ENCODE data around the gene SSH2.

Gene SSH2

DNA sequence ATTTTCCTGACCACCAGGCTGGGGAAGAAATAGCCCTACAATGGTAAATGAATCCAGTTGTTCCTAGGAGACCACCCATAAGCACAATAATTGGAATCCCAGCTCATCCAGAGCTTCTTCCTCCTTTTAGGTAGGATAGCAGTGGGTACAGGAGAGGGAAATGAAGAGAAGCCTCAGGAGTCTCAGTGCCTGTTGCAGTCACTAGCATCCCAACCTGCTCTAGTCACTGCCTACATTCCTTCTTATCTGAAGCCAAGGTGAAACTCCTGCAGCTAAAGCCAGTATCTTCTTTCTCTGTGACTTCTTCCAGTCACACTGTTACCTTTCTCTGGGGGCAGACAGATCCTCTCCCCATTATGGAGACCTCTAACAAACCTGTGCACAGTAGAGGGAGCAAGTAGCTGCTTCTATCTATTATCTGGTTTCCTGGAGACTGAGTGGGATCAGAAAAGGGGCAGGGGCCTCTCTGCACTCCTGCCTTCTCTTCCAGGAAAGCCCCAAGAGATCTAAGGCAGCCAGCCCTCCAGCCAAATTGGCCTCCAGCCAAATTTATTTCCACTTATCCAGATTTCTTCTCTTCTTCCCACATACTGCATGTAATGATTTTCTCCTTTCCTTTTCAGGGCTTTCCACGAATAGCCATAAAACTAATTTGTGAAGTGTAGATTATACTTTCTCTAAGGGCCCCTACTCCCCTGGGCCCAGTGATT, 85.5 kb downstream of the SSH2 start (continued):
- TF ChIP-seq ZNF660 (tag by site-specific recombination; IDR thresholded peaks at IDR 0.05) (no peak), ZNF16 (tag by site-specific recombination; IDR thresholded peaks at IDR 0.05; ENCODE audit: low read depth) (no peak), ZNF10 (tag by site-specific recombination; IDR thresholded peaks at IDR 0.05) (no peak), ZNF707 (tag by site-specific recombination; IDR thresholded peaks at IDR 0.05) (no peak), TCF7L2 (IDR thresholded peaks at IDR 0.05; ENCODE audit: borderline replicate concordance, low read depth, low read length) (peak; percentile 41; the same call in 1 of the 2 replicates), ZNF354C (tag by site-specific recombination; IDR thresholded peaks at IDR 0.05; ENCODE audit: borderline replicate concordance, low read depth) (no peak), MZF1 (tag by site-specific recombination; IDR thresholded peaks at IDR 0.05; ENCODE audit: borderline replicate concordance) (no peak; the same call in 1 of the 2 replicates), ZNF138 (tag by site-specific recombination; IDR thresholded peaks at IDR 0.05; ENCODE audit: borderline replicate concordance) (no peak), ZNF335 (tag by site-specific recombination; conservative IDR thresholded peaks at IDR 0.05) (peak; percentile 33; the same call in 1 of the 2 replicates), SP3 (tag by site-specific recombination; IDR thresholded peaks at IDR 0.05) (no peak), ZIC2 (tag by site-specific recombination; IDR thresholded peaks at IDR 0.05) (no peak), ZNF677 (tag by site-specific recombination; IDR thresholded peaks at IDR 0.05) (no peak), ZNF404 (tag by site-specific recombination; IDR thresholded peaks at IDR 0.05) (no peak), ZNF654 (tag by site-specific recombination; IDR thresholded peaks at IDR 0.05; ENCODE audit: low read depth) (no peak), ZNF274 (IDR thresholded peaks at IDR 0.05; ENCODE audit: low read length) (no peak), ZNF274 (tag by site-specific recombination; IDR thresholded peaks at IDR 0.05; ENCODE audit: borderline replicate concordance) (no peak), KLF10 (tag by site-specific recombination; IDR thresholded peaks at IDR 0.05) (peak; percentile 50; the same call in 1 of the 2 replicates), PRDM1 (tag by site-specific recombination; IDR thresholded peaks at IDR 0.05) (peak; percentile 48), ZFHX2 (tag by site-specific recombination; conservative IDR thresholded peaks at IDR 0.05) (peak; percentile 47), ZNF645 (tag by site-specific recombination; IDR thresholded peaks at IDR 0.05) (no peak), ZNF768 (tag by site-specific recombination; IDR thresholded peaks at IDR 0.05) (no peak), ZBTB17 (tag by site-specific recombination; IDR thresholded peaks at IDR 0.05) (peak; percentile 67; the same call in 1 of the 2 replicates), ZNF548 (tag by site-specific recombination; IDR thresholded peaks at IDR 0.05) (no peak), IKZF3 (tag by site-specific recombination; IDR thresholded peaks at IDR 0.05) (peak; percentile 10; the same call in 1 of the 2 replicates), ZEB2 (tag by site-specific recombination; IDR thresholded peaks at IDR 0.05) (no peak), PRDM4 (tag by site-specific recombination; IDR thresholded peaks at IDR 0.05) (no peak), ZNF23 (tag by site-specific recombination; IDR thresholded peaks at IDR 0.05; ENCODE audit: borderline replicate concordance) (no peak)
- TF ChIP-seq, protein P1, sequence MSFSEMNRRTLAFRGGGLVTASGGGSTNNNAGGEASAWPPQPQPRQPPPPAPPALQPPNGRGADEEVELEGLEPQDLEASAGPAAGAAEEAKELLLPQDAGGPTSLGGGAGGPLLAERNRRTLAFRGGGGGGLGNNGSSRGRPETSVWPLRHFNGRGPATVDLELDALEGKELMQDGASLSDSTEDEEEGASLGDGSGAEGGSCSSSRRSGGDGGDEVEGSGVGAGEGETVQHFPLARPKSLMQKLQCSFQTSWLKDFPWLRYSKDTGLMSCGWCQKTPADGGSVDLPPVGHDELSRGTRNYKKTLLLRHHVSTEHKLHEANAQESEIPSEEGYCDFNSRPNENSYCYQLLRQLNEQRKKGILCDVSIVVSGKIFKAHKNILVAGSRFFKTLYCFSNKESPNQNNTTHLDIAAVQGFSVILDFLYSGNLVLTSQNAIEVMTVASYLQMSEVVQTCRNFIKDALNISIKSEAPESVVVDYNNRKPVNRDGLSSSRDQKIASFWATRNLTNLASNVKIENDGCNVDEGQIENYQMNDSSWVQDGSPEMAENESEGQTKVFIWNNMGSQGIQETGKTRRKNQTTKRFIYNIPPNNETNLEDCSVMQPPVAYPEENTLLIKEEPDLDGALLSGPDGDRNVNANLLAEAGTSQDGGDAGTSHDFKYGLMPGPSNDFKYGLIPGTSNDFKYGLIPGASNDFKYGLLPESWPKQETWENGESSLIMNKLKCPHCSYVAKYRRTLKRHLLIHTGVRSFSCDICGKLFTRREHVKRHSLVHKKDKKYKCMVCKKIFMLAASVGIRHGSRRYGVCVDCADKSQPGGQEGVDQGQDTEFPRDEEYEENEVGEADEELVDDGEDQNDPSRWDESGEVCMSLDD (tag by site-specific recombination; IDR thresholded peaks at IDR 0.05), result no peak
- TF ChIP-seq, protein P2, sequence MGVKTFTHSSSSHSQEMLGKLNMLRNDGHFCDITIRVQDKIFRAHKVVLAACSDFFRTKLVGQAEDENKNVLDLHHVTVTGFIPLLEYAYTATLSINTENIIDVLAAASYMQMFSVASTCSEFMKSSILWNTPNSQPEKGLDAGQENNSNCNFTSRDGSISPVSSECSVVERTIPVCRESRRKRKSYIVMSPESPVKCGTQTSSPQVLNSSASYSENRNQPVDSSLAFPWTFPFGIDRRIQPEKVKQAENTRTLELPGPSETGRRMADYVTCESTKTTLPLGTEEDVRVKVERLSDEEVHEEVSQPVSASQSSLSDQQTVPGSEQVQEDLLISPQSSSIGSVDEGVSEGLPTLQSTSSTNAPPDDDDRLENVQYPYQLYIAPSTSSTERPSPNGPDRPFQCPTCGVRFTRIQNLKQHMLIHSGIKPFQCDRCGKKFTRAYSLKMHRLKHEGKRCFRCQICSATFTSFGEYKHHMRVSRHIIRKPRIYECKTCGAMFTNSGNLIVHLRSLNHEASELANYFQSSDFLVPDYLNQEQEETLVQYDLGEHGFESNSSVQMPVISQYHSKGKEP (tag by site-specific recombination; IDR thresholded peaks at IDR 0.05), result peak; percentile 67; the same call in 1 of the 2 replicates
- TF ChIP-seq, protein P3, sequence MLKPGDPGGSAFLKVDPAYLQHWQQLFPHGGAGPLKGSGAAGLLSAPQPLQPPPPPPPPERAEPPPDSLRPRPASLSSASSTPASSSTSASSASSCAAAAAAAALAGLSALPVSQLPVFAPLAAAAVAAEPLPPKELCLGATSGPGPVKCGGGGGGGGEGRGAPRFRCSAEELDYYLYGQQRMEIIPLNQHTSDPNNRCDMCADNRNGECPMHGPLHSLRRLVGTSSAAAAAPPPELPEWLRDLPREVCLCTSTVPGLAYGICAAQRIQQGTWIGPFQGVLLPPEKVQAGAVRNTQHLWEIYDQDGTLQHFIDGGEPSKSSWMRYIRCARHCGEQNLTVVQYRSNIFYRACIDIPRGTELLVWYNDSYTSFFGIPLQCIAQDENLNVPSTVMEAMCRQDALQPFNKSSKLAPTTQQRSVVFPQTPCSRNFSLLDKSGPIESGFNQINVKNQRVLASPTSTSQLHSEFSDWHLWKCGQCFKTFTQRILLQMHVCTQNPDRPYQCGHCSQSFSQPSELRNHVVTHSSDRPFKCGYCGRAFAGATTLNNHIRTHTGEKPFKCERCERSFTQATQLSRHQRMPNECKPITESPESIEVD (tag by site-specific recombination; IDR thresholded peaks at IDR 0.05), result peak; percentile 96

Data from HEK293 (cell line).